IPS-18c (cell line): Measurements from ENCODE around the gene AKIP1.
"Not testable (repeated sequence)": the region's sequence is repeated elsewhere in the genome, so short reads cannot be mapped to it uniquely, and the experiment has no call there.

ENCODE experiments used
- H3K4me3 ChIP-seq: 2 replicates; pipeline ENCODE4 v1.7.0; 2013; ENCODE audit warnings: low read depth, mild to moderate bottlenecking, low read length, moderate library complexity; ENCODE audit not compliant: insufficient read depth
- H3K9me3 ChIP-seq: one replicate; pipeline ENCODE4 v1.6.1; 2013; ENCODE audit warnings: mild to moderate bottlenecking, low read length, moderate library complexity; ENCODE audit not compliant: control insufficient read depth, insufficient read depth

AKIP1 gene, protein sequence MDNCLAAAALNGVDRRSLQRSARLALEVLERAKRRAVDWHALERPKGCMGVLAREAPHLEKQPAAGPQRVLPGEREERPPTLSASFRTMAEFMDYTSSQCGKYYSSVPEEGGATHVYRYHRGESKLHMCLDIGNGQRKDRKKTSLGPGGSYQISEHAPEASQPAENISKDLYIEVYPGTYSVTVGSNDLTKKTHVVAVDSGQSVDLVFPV

DNA sequence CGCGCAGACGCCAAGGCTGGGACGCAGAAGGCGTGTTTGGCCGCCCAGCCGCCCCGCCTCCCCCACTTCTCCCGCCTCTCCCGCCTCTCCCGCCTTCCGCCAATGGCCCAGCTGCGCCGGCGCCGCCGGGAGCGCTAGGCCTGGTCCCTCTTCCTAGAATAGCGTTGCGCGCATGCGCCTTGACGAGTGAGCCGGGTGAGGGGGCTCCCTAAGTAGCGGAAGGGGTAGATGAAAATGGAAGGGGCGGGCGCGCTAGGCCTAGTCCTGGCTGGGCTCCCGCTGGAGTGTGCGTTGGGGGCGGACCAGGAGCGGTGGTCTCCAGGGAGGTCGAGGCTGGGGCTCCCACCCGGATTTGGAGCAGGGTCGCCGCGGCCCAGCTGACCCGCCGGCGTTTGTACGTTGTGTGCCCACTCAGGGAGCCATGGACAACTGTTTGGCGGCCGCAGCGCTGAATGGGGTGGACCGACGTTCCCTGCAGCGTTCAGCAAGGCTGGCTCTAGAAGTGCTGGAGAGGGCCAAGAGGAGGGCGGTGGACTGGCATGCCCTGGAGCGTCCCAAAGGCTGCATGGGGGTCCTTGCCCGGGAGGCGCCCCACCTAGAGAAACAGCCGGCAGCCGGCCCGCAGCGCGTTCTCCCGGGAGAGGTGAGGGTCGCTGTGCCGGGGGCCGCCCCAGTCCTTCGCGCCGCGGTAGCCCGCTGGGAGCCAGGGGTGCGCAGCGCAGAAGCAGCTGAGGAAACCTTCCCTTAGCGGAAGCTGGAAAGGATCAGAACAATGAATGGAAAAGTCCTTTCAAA, at the start of gene AKIP1:
Gene AKIP1, plus strand, starts transcription at position 161 of the 795 bp plus-strand sequence. Its CDS starts 261 bp downstream, at position 422.
- Histone ChIP-seq H3K9me3 (no peaks in the 10 kb centered on the region), H3K4me3 (peak within 1 kb of the TSS; percentile 94)

DNA sequence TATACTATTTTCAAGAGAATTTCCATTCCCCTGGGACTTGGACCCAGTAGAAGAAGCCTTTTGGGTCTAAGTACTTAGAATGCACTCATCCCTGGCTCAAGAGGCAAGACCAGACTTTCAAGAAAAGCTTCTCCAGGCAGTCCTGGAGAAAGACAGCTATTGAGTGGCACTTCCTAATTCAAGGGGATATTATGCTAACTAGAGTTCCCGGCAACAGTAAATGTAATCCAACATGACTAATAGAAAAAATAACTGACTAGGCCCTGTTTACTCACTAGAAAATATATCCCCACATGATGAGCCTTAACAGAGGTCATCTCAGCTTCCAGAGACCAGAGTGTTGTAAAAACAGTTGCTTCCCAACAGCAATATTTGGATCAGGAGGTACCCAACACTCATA, 47.2 kb upstream of the AKIP1 start:
- H3K9me3 ChIP-seq, result peaks cover 2% of the 10 kb centered on the region
- no peak overlapping the region for H3K4me3 ChIP-seq

DNA sequence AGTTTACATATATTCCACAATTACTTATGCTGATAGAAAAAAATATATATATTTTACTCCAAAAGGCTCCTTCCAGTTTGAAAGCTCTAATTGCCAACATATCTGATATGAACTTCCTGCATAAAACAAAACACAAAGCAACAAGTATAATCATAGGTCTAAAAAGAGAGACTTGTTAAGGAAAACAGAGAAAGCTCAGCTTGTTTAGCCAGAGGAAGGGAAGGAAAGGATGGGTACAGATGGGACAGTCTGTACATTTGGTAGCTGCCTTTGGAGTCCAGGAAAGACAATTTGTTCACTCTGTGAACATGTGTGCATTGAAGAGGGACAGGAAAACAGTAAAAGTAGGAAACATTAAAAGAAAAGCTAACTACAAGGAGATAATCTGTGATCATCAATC, 45.7 kb upstream of the AKIP1 start:
- H3K9me3 ChIP-seq, result peaks cover 2% of the 10 kb centered on the region
- no peak overlapping the region for H3K4me3 ChIP-seq

DNA sequence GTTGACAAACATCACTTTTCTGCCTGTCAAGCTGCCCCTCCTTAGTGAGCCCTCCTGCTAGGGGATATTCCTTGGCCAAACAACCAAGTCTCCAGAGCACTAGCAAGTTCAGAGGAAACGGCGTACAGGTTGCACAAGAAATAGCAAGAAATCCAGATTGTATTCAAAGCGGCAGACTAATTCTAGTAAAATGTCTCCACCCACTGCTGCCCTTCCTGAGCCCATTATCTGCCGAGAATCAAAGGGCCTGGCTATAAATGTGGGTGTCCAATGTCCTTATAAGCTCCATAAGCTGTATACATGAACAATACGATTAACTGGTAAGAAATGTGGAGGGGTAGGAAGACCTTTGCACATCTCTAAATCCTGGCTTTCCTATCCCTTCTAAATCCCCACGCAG, 44.0 kb upstream of the AKIP1 start:
- Histone ChIP-seq H3K4me3 (no peak overlapping the region), H3K9me3 (peaks cover 2% of the 10 kb centered on the region)

DNA sequence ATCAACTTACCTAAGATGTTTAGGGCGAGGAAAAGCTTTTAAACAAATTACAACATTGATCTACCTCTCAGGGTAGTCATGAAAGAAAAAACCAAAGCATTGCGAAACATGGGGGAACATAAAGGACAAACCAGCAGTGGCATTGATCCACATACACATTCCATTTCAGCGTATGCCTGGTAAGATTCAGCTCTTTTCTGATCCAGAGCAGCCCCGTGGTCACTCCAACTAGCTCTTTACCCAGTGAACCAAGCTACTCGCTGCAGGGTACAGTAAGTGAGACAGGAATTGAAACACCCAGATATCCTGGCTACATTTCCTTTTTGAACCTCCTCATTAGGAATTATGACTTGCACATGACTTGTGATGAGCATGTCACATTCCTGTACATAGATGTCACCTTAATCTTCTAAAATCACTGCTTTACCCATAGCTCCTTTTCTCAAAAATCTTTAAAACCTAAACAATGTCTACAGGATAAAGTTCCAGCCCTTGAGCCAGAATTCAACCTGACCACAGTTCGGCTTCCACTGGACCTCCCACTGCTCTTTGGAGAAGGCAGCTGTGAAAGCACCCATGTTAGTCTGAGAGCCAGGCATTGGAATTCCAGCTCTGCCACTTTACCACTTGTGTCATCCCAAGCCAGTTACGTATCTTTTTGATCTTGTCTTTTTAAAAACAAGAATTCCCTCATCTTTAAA, 42.9 kb upstream of the AKIP1 start:
- no peaks in the 10 kb centered on the region for H3K9me3 ChIP-seq
- no peak overlapping the region for H3K4me3 ChIP-seq

DNA sequence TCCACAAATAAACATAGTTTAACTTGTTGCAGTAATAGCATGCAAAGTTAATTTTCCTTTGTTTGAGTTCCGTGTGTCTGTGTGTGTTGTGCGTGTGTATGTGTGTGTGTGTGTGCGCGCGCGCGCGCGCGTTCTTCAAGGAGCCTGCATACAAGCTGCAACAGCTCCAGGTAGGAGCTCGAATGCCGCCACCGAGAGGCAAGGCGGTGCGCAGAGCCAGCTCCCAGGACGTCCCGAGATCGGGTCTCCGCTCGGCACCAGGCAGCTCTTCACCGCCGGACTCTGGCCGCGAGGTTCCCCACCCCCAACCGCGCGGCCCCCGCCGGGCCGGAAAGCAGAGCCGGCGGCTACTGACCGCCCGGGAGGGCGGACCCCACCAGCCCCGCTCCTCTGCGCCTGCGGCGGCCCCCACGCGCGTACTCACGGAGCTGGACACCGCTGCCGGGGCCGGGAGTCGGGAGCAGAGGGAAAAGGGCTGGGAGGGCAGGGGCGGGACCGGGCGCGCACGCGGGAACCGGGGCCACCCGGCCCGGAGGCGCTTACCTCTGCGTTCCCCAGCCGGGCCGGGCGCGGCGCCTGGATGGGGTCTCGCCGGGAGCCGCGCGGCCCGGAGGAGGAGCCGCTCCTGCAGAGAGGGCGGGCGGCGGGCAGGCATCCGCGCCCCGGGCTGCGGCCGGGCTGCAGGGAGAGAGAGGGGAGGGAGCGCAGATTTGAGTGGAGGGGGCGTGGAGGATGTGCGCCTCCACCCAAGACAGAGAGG, 40.4 kb upstream of the AKIP1 start:
- no peaks in the 10 kb centered on the region for H3K9me3 ChIP-seq
- H3K4me3 ChIP-seq, result peak overlapping the region; percentile 81

DNA sequence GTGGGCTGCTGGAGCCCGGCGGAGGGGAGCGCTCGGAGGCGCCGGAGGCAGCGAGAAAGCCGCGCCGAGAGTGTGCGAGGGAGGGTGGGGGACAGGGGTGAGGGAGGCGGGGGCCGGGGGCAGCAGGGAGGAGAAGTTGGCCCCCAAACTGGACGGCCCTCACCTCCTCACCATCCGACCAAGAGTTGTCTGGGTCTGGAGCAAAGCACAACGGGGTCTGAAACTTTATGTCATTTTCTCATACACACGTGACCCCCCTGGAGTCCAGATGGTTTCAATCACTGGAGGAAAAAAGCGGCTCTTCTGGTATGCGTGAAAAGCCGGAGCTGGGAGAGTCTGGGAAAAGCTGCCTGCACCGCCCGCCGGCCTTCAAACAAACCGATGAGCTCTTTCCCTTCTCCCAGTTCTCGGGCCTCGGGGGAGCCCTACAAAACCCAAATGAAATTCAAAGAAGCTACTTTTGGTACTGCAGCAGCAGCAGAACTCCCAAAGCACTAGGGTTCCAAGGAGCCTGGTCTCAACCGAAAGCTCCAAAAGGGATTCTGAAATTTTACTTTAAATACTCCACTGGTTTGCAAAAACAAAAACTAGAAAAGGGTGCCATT, 39.7 kb upstream of the AKIP1 start:
- Histone ChIP-seq H3K9me3 (no peaks in the 10 kb centered on the region), H3K4me3 (peak overlapping the region; percentile 81)

DNA sequence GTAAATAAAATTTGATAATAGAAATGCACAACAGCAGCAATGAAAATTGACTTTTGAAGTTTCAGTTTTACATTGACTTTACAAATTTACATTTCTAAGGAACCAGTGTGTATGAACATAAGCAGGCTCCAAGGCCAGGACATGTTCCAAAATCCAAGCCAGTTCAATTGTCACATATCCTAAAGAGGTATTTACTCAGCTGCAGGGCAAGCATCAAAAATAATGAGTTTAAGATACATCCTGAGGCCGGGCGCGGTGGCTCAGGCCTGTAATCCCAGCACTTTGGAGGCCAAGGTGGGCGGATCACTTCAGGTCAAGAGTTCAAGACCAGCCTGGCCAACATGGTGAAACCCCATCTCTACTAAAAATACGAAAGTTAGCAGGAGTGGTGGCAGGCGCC, 39.0 kb upstream of the AKIP1 start:
- no peaks in the 10 kb centered on the region for H3K9me3 ChIP-seq

DNA sequence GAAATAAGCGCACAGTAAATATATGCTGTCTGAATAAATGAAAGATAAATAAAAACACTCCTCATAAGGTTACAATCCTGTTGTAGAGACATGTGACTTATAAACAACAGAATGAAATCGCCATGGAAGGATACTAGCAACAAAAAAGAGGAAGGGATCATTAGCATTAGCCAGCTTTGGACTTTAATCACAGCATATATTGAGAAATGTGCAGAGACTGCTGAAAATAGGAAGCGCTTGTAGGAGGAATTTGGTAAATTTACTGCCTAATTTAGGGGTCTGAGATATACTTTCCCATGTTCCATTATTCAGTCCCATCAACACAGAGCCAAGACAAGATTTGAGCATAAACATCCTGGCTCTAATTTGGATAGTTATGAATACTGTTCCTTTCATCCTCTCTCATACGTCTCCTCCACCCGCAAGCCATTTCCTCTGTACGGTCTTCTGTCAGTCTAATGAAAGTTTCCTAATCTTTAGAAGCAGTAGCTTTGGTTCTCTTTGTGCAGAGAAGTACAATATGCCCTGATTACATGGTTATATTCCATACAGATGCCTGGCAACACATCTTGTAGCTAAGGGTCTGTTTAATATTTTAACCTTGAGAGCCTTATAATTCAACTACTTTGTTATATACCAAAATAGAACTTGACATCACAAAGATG, 37.1 kb upstream of the AKIP1 start:
- Histone ChIP-seq H3K4me3 (no peak overlapping the region), H3K9me3 (no peaks in the 10 kb centered on the region)

More for the DNA sequence above, 39.0 kb upstream of the AKIP1 start:
- H3K4me3 ChIP-seq, result no peak overlapping the region

DNA sequence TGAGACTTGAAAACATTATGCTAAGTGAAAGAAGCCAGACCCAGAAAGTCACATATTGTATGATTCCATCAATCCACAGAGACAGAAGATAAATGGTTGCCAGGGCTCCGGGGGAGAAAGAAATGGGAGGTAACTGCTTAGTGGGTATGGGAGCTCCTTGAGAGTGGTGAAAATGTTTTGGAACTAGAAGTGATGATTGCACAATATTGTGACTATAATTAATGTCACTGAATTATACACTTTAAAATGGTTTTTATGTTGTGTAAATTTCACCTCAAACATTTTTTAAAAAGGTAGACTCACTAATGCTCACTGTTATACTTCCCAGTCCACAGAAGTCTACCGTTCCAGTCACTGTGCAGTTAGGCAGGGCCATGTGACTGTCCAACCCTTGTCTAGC, 32.2 kb upstream of the AKIP1 start:
- no peak overlapping the region for H3K4me3 ChIP-seq
- no peaks in the 10 kb centered on the region for H3K9me3 ChIP-seq

DNA sequence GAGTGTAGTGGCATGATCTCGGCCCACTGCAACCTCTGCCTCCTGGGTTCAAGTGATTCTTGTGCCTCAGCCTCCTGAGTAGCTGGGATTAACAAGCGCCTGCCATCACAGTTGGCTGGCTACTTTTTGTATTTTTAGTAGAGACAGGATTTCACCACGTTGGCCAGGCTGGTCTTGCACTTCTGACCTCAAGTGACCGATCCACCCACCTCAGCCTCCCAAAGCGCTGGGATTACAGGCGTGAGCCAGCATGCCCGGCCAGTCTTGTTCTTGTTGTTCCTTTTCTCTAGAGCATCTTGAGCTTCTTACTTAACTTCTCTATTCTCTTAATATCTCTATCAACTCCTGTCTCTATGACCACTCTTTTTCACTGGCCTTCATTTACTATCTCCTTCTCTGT, 29.4 kb upstream of the AKIP1 start:
- not testable (repeated sequence) for H3K4me3 ChIP-seq, H3K9me3 ChIP-seq

DNA sequence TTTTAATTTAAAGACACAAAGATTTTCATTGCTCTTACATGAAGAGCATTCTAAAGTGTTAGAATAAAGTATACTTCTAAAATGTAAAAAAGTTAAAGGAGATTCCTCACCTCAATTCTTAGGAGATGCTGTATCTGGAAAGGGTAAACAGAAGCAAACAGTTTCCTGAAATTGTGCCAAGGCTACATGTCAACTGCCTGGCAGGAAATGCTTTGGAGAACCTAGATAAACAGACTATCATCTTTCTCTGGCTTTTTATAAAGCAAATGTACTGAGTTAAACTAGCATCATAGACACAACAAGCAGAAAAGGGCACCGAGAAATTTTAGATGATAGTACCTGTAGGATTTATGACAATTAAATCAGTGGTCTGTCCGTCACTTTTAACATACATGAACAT, 24.7 kb upstream of the AKIP1 start:
- Histone ChIP-seq H3K9me3 (peaks cover 2% of the 10 kb centered on the region), H3K4me3 (no peak overlapping the region)

DNA sequence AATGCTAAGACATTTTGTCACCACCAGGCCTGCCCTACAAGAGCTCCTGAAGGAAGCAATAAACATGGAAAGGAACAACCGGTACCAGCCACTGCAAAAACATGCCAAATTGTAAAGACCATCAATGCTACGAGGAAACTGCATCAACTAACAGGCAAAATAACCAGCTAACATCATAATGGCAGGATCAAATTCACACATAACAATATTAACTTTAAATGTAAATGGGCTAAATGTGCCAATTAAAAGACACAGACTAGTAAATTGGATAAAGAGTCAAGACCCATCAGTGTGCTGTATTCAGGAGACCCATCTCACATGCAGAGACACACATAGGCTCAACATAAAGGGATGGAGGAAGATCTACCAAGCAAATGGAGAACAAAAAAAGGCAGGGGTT, 19.8 kb upstream of the AKIP1 start:
- not testable (repeated sequence) for H3K4me3 ChIP-seq, H3K9me3 ChIP-seq

DNA sequence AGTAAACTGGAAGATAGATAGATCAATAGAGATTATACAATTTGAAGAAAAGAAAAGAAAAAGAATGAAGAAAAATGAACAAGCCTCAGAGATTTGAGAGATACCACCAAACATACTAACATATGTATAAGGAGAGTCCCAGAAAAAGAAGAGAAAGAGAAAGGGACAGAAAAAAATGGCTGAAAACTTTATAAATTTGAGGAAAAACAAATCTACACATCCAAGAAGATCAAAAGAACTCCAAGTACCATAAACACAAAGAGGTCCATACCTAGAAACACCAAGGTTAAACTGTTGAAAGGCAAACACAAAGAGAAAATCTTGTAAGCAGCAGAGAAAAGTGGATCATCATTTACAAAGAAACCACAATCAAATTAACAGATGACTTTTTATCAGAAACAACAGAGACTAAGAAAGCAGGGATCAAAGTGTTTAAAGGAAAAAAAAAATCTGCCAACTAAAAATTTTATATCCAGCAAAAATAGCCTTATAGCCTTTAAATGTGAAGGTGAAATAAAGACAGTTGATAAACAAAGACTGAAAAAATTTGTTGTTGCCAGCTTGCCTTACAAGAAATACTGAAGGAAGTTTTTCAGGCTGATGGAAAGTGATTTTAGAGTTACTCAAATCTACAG, 11.8 kb upstream of the AKIP1 start:
- Histone ChIP-seq H3K9me3 (no peaks in the 10 kb centered on the region), H3K4me3 (no peak overlapping the region)

DNA sequence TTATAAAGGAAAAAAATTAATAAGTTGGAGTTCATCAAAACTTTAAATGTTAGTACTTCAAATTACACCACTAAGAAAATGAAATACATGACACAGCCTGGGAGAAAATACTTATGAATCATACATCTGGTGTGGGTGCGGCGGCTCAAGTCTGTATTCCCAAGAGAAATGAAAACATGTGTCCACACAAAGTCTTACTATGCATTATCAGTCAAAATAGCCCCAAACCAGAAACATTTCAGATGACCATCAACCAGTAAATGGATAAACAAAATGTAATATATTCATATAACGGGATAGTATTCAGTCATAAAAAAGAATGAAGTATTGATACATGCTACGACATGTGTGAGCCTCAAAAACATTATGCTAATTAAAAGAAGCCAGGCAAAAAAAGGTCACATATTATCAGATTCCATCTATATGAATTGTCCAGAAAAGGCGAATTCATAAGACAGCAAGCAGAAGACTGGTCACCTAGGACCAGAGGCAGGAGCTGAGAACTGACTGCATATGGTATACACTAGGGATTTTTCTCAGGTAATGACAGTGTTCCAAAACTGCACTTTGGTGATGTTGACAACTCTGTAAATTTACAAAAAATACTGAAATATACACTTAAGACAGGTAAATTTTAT, 5.3 kb upstream of the AKIP1 start:
- H3K9me3 ChIP-seq, result no peaks in the 10 kb centered on the region
- no peak overlapping the region for H3K4me3 ChIP-seq

DNA sequence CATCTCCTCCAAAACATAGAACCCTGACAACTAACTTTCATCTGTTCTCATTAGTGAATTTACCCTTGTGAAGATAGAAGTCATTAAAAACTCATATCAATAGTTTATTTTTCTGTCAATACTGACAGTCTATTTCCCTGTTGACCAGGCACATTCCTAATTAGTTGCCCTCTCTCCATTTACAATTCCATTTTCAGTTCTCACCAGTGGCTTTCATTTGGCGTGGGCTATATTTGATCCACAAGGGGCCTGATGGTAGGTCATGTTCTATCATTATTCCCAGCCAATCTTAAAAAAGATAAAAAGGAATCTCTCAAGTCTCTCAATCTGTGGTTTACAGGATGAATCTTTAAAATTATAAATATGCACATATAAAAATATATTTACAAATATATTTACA, 3.9 kb upstream of the AKIP1 start:
- Histone ChIP-seq H3K9me3 (no peaks in the 10 kb centered on the region), H3K4me3 (no peak overlapping the region)
